ENCODE results near the gene PPP2R2C.

Gene PPP2R2C

DNA sequence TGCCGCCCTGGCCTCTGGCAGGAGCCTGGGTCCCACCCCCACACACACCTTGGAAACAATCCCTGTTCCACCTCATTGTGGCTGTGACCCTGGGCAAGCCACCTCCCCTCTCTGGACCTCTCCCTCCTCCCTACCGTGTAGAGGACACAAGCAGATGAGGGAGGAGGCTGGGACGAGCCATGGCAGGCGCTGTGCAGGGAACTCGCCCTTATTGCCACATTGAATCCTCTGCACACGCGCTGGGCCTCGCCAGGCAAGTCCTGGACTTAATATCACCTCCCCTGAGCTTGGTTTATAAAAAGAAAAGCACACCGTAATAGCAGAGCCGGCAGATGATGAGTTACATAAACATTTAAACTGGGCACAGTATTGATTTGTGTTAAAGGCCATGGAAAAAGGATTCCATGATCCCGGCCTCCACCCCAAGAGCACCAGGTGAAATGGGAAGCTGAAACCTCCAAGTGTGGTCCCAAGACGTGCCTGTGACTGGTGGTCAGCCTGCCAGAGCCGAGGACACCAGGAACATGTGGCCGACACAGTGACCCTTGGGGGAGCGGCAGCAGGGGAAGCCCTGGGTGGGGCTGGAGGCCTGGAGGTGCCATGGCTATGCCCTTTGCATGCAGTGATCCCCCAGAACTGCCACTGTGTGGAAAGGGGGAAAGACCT, 81.1 kb downstream of the PPP2R2C start:
- Histone ChIP-seq H3K9ac (ENCODE audit: low read depth, low read length) (no peak overlapping the region), H3K4me1 (ENCODE audit: control insufficient read depth, insufficient read depth, low read length) (no peaks in the 10 kb centered on the region), H3K36me3 (ENCODE audit: insufficient read depth, low read length) (no peaks in the 10 kb centered on the region), H3K27me3 (ENCODE audit: control insufficient read depth, insufficient read depth, low read length) (peaks cover 14% of the 10 kb centered on the region), H3K4me3 (ENCODE audit: low read length) (no peak overlapping the region), H3K9me3 (replicated peaks; ENCODE audit: low read length) (no peaks in the 10 kb centered on the region), H3K4me2 (ENCODE audit: low read length) (no peak overlapping the region)

DNA sequence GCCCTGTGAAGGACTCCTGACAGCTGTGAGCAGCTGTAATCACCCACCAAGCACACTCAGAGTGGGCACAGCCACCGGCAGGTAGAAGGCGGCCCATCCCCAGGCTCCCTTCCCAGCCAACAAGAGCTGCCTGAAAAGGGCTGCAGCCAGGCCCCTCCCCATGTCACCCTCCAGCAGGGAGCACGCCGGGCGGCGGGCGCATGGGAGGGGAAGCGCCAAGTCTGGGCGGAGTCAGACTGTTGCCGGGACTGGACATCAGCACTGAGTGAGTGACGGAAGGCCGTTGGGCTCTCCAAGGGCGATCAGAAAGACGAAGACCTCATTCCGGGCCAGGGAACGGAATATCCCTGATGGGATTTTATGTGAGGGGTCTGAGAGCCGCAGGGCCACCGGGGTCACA, 82.1 kb downstream of the PPP2R2C start:
- no peaks in the 10 kb centered on the region for H3K36me3 ChIP-seq (ENCODE audit: insufficient read depth, low read length)
- no peaks in the 10 kb centered on the region for H3K9me3 ChIP-seq (replicated peaks; ENCODE audit: low read length)
- H3K27me3 ChIP-seq (ENCODE audit: control insufficient read depth, insufficient read depth, low read length): peaks cover 18% of the 10 kb centered on the region
- no peak overlapping the region for H3K4me2 ChIP-seq (ENCODE audit: low read length)
- H3K4me1 ChIP-seq (ENCODE audit: control insufficient read depth, insufficient read depth, low read length): no peaks in the 10 kb centered on the region
- no peak overlapping the region for H3K9ac ChIP-seq (ENCODE audit: low read depth, low read length)
- H3K4me3 ChIP-seq (ENCODE audit: low read length): no peak overlapping the region

DNA sequence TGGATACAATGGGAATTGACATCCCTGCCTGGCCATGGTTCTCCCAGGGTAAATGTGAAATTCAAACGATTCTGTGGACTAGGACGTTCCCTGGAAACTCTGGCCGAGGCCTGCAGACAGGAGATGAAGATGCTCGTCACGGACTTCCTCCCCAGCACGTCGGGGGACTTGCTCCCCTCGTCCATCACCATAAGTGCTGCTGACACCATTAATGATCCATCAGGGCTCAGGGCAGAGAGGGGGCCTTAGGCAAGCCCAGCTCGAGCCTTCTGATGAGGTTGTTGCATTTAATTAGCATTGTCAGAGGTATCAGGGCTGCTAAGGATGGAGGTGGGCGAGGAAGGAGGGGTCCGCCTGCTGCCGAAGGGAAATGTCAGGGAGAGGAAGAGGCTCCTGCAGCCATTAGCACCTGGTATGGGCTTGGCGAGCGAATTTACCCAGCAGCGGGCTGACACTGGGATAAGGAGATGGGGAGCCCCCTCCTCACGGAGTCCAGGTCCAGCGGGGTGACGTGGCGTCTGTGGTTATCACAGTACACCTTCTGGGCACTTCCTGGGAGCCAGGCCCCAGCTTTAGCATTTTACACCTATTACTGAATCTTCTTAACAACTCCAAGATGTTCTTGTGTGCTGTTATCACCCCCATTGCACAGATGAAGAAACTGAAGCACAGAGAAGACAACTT, 83.1 kb downstream of the PPP2R2C start:
- H3K36me3 ChIP-seq (ENCODE audit: insufficient read depth, low read length): no peaks in the 10 kb centered on the region
- no peak overlapping the region for H3K4me2 ChIP-seq (ENCODE audit: low read length)
- peaks cover 22% of the 10 kb centered on the region for H3K27me3 ChIP-seq (ENCODE audit: control insufficient read depth, insufficient read depth, low read length)
- no peaks in the 10 kb centered on the region for H3K9me3 ChIP-seq (replicated peaks; ENCODE audit: low read length)
- H3K4me3 ChIP-seq (ENCODE audit: low read length): no peak overlapping the region
- H3K9ac ChIP-seq (ENCODE audit: low read depth, low read length): no peak overlapping the region
- no peaks in the 10 kb centered on the region for H3K4me1 ChIP-seq (ENCODE audit: control insufficient read depth, insufficient read depth, low read length)

DNA sequence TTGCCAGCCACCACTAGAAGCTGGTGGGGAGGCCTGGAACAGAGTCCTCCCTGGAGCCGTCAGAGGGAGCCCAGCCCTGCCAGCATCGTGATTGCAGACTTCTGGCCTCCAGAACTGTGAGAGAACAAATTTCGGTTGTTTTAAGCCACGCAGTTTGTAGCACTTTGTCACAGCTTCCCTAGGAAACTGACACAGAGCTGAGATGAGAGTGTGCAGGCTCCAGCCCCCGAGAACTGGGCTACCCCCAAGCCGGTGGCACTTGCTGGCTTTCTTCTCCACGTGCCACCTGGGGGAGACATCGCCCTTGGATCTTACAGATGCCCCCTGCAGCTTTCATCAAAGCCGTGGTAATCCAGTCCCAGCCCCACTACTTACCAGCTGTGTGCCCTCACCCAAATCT, 83.7 kb downstream of the PPP2R2C start:
- Histone ChIP-seq H3K9ac (ENCODE audit: low read depth, low read length) (no peak overlapping the region), H3K9me3 (replicated peaks; ENCODE audit: low read length) (no peaks in the 10 kb centered on the region), H3K36me3 (ENCODE audit: insufficient read depth, low read length) (no peaks in the 10 kb centered on the region), H3K4me2 (ENCODE audit: low read length) (no peak overlapping the region), H3K4me1 (ENCODE audit: control insufficient read depth, insufficient read depth, low read length) (no peaks in the 10 kb centered on the region), H3K27me3 (ENCODE audit: control insufficient read depth, insufficient read depth, low read length) (peaks cover 28% of the 10 kb centered on the region), H3K4me3 (ENCODE audit: low read length) (no peak overlapping the region)

DNA sequence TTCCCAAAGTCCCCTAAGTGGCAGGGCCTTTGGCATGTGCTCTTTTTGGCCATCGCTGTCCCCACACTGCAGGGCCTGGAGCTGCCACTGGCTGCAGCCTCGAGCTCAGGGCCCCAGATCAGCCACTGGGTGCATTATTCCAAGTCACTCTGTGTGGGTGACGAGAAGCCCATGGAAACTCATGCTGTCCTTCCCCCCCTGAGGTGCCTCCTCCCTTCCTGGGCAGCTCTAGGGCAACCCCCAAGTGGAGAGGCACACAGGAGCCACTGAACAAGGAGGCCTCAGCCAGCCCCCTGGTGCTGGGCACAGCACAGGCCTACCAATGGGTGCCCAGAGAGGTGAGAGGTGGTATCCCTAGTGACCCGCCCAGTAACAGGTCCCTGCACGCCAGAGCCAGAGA, 84.5 kb downstream of the PPP2R2C start:
- H3K27me3 ChIP-seq (ENCODE audit: control insufficient read depth, insufficient read depth, low read length): peaks cover 27% of the 10 kb centered on the region
- H3K4me3 ChIP-seq (ENCODE audit: low read length): no peak overlapping the region
- H3K9ac ChIP-seq (ENCODE audit: low read depth, low read length): no peak overlapping the region
- no peaks in the 10 kb centered on the region for H3K9me3 ChIP-seq (replicated peaks; ENCODE audit: low read length)
- H3K4me1 ChIP-seq (ENCODE audit: control insufficient read depth, insufficient read depth, low read length): no peaks in the 10 kb centered on the region
- H3K36me3 ChIP-seq (ENCODE audit: insufficient read depth, low read length): no peaks in the 10 kb centered on the region
- H3K4me2 ChIP-seq (ENCODE audit: low read length): no peak overlapping the region

DNA sequence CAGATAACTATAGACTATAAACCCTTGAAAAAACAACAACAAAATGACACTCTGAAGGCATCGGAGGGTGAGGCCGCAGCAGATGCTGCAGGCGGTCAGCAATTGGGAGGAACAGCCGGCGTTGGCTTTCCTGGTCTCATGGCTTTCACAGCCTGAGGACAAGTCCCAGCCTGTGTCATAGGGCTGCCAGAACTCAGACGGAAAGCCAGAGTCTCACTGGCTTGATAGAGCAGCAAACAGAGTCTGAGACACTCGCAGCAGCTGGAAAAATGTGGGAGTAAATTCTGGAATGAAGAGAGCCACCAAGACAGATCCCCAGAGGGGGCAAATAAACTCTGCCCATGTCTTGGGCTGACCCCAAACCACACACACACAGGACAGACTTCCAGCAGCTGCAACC, 86.3 kb downstream of the PPP2R2C start:
- H3K9ac ChIP-seq (ENCODE audit: low read depth, low read length): no peak overlapping the region

DNA sequence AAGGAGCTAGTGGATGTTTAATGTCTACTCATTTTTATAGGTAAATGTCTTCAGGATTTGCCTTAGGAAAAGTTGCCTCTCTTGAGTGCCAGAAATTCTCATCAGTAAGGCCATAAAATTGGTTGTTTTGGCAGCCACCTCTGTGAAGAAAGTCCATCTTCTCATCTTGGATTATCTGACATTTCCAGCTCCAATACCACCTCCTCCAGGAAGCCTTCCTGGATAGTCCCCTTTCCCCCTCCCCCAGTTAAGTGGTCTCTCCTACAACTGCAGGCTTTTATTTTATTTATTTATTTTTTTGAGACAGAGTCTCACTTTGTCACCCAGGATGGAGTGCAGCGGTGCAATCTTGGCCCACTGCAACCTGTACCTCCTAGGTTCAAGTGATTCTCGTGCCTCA, 87.1 kb downstream of the PPP2R2C start:
- no peak overlapping the region for H3K4me3 ChIP-seq (ENCODE audit: low read length)
- no peak overlapping the region for H3K4me2 ChIP-seq (ENCODE audit: low read length)
- no peaks in the 10 kb centered on the region for H3K4me1 ChIP-seq (ENCODE audit: control insufficient read depth, insufficient read depth, low read length)
- H3K27me3 ChIP-seq (ENCODE audit: control insufficient read depth, insufficient read depth, low read length): peaks cover 39% of the 10 kb centered on the region
- H3K36me3 ChIP-seq (ENCODE audit: insufficient read depth, low read length): no peaks in the 10 kb centered on the region
- H3K9ac ChIP-seq (ENCODE audit: low read depth, low read length): no peak overlapping the region
- no peaks in the 10 kb centered on the region for H3K9me3 ChIP-seq (replicated peaks; ENCODE audit: low read length)

More for the DNA sequence above, 86.3 kb downstream of the PPP2R2C start:
- H3K4me2 ChIP-seq (ENCODE audit: low read length): no peak overlapping the region
- no peaks in the 10 kb centered on the region for H3K4me1 ChIP-seq (ENCODE audit: control insufficient read depth, insufficient read depth, low read length)
- no peaks in the 10 kb centered on the region for H3K9me3 ChIP-seq (replicated peaks; ENCODE audit: low read length)
- H3K27me3 ChIP-seq (ENCODE audit: control insufficient read depth, insufficient read depth, low read length): peaks cover 35% of the 10 kb centered on the region
- H3K4me3 ChIP-seq (ENCODE audit: low read length): no peak overlapping the region
- H3K36me3 ChIP-seq (ENCODE audit: insufficient read depth, low read length): no peaks in the 10 kb centered on the region

DNA sequence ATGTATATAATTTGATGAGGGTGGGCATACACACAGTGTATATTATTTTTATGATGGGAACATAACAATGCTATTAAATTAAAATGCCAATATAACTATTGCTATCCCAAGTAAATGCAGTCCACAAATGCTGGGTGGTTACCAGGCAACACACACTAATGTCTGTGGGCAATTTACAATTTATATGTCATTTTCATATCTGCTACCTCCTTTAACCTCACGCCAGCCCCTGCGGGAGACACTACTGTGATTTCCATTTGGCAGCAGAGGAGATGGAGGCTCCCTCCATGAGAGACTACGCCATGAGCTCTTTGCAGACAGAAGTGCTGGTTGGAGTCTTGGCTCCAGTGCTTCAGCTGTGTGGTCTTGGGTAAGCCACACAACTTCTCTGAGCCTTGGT, 87.9 kb downstream of the PPP2R2C start:
- Histone ChIP-seq H3K27me3 (ENCODE audit: control insufficient read depth, insufficient read depth, low read length) (peaks cover 44% of the 10 kb centered on the region), H3K36me3 (ENCODE audit: insufficient read depth, low read length) (no peaks in the 10 kb centered on the region), H3K4me2 (ENCODE audit: low read length) (no peak overlapping the region)

DNA sequence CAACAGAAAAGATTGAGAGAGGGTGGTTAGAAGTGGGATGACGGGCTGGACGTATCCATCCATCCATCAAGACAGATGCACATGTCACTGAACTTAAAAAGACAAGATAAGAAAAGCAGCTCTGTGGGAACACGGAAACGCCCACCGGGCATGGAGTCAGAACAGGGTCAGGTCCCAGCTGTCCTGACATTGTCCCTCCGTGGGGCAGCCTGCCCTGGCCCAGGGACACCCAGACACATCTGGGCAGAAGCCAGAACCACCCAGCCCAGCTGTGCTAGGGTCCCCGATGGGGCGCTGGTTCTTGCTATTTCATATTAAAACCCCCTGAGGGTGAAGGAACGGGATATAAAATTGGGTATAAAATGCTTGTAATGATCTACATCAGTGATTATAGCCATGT, 88.5 kb downstream of the PPP2R2C start:
- Histone ChIP-seq H3K27me3 (ENCODE audit: control insufficient read depth, insufficient read depth, low read length) (peaks cover 50% of the 10 kb centered on the region), H3K4me1 (ENCODE audit: control insufficient read depth, insufficient read depth, low read length) (no peaks in the 10 kb centered on the region), H3K9me3 (replicated peaks; ENCODE audit: low read length) (no peaks in the 10 kb centered on the region)

More for the DNA sequence above, 87.9 kb downstream of the PPP2R2C start:
- H3K4me1 ChIP-seq (ENCODE audit: control insufficient read depth, insufficient read depth, low read length): no peaks in the 10 kb centered on the region
- no peaks in the 10 kb centered on the region for H3K9me3 ChIP-seq (replicated peaks; ENCODE audit: low read length)
- no peak overlapping the region for H3K4me3 ChIP-seq (ENCODE audit: low read length)
- no peak overlapping the region for H3K9ac ChIP-seq (ENCODE audit: low read depth, low read length)

DNA sequence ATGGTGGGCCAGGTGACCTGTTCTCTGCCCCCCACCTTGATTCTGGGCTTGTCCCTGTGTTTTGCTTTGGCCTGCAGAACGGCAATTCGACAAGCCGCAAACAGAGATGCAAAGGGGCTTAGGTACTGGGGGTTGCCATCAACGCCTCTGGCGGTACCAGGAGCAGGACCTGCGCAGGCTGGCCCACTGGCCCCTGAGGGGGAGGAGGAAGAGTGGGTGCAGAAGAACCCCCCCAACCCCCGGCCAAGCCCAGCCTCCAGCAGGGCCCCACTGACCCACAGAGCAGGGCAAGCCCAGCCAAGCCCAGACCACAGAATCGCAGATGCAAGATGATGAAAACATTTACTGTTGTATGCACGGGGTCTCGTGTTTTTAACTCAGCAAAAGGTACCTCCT, 89.4 kb downstream of the PPP2R2C start:
- Histone ChIP-seq H3K4me3 (ENCODE audit: low read length) (no peak overlapping the region), H3K9ac (ENCODE audit: low read depth, low read length) (no peak overlapping the region), H3K4me1 (ENCODE audit: control insufficient read depth, insufficient read depth, low read length) (no peaks in the 10 kb centered on the region), H3K9me3 (replicated peaks; ENCODE audit: low read length) (no peaks in the 10 kb centered on the region), H3K36me3 (ENCODE audit: insufficient read depth, low read length) (no peaks in the 10 kb centered on the region), H3K27me3 (ENCODE audit: control insufficient read depth, insufficient read depth, low read length) (peaks cover 53% of the 10 kb centered on the region), H3K4me2 (ENCODE audit: low read length) (no peak overlapping the region)

More for the DNA sequence above, 88.5 kb downstream of the PPP2R2C start:
- Histone ChIP-seq H3K4me3 (ENCODE audit: low read length) (no peak overlapping the region), H3K9ac (ENCODE audit: low read depth, low read length) (no peak overlapping the region), H3K36me3 (ENCODE audit: insufficient read depth, low read length) (no peaks in the 10 kb centered on the region), H3K4me2 (ENCODE audit: low read length) (no peak overlapping the region)

DNA sequence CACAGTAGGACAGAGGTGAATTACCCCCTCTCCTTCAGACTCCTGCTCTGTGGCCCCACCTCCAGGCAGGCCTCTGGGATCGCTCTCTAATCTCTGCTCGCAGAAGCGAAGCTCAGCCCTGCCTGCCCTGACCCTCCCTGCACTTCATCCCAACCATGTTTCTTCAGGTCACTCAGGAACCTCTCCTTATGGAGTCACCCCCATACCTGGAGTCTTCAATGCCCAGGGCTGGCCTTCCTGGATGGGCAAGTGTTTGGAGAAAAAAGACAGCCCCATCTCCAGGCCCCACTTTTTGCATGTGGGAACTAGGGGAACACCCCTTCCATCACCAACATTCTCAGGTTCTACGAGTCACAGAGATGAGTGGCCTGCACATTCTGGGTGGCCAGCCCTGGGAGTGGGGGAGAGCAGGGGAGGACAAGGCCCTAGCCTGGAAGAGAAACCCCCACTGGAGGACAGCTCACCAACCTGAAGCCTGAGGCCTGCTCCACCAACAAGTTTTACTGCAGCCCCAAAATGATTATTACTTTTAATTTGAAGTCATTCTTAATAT, 90.8 kb downstream of the PPP2R2C start:
- Histone ChIP-seq H3K9me3 (replicated peaks; ENCODE audit: low read length) (no peaks in the 10 kb centered on the region), H3K4me1 (ENCODE audit: control insufficient read depth, insufficient read depth, low read length) (no peaks in the 10 kb centered on the region), H3K27me3 (ENCODE audit: control insufficient read depth, insufficient read depth, low read length) (peaks cover 53% of the 10 kb centered on the region), H3K4me2 (ENCODE audit: low read length) (no peak overlapping the region), H3K36me3 (ENCODE audit: insufficient read depth, low read length) (no peaks in the 10 kb centered on the region), H3K4me3 (ENCODE audit: low read length) (no peak overlapping the region), H3K9ac (ENCODE audit: low read depth, low read length) (no peak overlapping the region)

Measured in skeletal muscle satellite cell (primary cell).